GM12878 (cell line): Measurements from ENCODE around the gene TMEM109. TPM values are rescaled to one million over a fixed set of nuclear protein-coding genes. Genes with fewer than 3 reads are reported as not detected.

Experiments
- BCL11A ChIP-seq: IDR thresholded peaks from 2 replicates; pipeline ENCODE4 v1.6.1; 2011; ENCODE audit warnings: low read depth, low read length
- CBX5 ChIP-seq: sonication (generic); IDR thresholded peaks from 2 replicates; pipeline ENCODE4 v1.6.1; 2016; ENCODE audit warnings: low read depth, moderate library complexity, mild to moderate bottlenecking, inconsistent platforms
- TARDBP ChIP-seq: IDR thresholded peaks from 2 replicates; pipeline ENCODE4 v1.6.1; 2016; ENCODE audit warnings: borderline replicate concordance
- polyA plus RNA-seq, 11 experiments: library from polyadenylated mRNA; depleted of rRNA in 4 of 11; unstranded in 6 of 11; stranded (reverse) in 5 of 11; fragments of >200 nt; fragmentation: Nextera tagmentation in 4 of 11; fragmentation: Illumina TruSeq in 1 of 11; extraction: Ambion mirVana in 4 of 11; extraction: Trizol in 1 of 11; gene quantifications; 1 replicate in 1 of 11; 2 replicates in 10 of 11; pipeline versions ENCODE4 v1.2.1 to v1.2.3, GENCODE V29; 2011 to 2016; ENCODE audit warnings: inconsistent platforms in 2 of 11, missing spikeins in 2 of 11, low read depth in 1 of 11
- total RNA-seq, 4 experiments: library from RNA; depleted of rRNA in 3 of 4; stranded (reverse); fragments of >200 nt in 3 of 4; fragmentation: Illumina TruSeq in 1 of 4; extraction: Trizol in 1 of 4; gene quantifications; 2 replicates each; pipeline versions ENCODE4 v1.2.1 to v1.2.3, GENCODE V29; 2013 to 2021
- TF ChIP-seq, protein P1 (sequence below): fragments of 450-650 bp; IDR thresholded peaks from 2 replicates; pipeline ENCODE4 v1.6.1; 2017; ENCODE audit warnings: mild to moderate bottlenecking, moderate library complexity
- TF ChIP-seq, protein P2 (sequence below): fragments of 150-350 bp; IDR thresholded peaks from 2 replicates; pipeline ENCODE4 v1.6.1; 2016; ENCODE audit warnings: low read depth, low read length

The TMEM109 gene
- total and polyA plus RNA-seq, 10 of the 15 experiments (the other 5 are each of a cell fraction or from before 2014, with no cell fraction given), result 21.9 to 199 (median 85.2) TPM

- TF ChIP-seq, protein P1, sequence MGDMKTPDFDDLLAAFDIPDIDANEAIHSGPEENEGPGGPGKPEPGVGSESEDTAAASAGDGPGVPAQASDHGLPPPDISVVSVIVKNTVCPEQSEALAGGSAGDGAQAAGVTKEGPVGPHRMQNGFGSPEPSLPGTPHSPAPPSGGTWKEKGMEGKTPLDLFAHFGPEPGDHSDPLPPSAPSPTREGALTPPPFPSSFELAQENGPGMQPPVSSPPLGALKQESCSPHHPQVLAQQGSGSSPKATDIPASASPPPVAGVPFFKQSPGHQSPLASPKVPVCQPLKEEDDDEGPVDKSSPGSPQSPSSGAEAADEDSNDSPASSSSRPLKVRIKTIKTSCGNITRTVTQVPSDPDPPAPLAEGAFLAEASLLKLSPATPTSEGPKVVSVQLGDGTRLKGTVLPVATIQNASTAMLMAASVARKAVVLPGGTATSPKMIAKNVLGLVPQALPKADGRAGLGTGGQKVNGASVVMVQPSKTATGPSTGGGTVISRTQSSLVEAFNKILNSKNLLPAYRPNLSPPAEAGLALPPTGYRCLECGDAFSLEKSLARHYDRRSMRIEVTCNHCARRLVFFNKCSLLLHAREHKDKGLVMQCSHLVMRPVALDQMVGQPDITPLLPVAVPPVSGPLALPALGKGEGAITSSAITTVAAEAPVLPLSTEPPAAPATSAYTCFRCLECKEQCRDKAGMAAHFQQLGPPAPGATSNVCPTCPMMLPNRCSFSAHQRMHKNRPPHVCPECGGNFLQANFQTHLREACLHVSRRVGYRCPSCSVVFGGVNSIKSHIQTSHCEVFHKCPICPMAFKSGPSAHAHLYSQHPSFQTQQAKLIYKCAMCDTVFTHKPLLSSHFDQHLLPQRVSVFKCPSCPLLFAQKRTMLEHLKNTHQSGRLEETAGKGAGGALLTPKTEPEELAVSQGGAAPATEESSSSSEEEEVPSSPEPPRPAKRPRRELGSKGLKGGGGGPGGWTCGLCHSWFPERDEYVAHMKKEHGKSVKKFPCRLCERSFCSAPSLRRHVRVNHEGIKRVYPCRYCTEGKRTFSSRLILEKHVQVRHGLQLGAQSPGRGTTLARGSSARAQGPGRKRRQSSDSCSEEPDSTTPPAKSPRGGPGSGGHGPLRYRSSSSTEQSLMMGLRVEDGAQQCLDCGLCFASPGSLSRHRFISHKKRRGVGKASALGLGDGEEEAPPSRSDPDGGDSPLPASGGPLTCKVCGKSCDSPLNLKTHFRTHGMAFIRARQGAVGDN, result no peak
- TF ChIP-seq TARDBP, result no peak
- TF ChIP-seq, protein P2, sequence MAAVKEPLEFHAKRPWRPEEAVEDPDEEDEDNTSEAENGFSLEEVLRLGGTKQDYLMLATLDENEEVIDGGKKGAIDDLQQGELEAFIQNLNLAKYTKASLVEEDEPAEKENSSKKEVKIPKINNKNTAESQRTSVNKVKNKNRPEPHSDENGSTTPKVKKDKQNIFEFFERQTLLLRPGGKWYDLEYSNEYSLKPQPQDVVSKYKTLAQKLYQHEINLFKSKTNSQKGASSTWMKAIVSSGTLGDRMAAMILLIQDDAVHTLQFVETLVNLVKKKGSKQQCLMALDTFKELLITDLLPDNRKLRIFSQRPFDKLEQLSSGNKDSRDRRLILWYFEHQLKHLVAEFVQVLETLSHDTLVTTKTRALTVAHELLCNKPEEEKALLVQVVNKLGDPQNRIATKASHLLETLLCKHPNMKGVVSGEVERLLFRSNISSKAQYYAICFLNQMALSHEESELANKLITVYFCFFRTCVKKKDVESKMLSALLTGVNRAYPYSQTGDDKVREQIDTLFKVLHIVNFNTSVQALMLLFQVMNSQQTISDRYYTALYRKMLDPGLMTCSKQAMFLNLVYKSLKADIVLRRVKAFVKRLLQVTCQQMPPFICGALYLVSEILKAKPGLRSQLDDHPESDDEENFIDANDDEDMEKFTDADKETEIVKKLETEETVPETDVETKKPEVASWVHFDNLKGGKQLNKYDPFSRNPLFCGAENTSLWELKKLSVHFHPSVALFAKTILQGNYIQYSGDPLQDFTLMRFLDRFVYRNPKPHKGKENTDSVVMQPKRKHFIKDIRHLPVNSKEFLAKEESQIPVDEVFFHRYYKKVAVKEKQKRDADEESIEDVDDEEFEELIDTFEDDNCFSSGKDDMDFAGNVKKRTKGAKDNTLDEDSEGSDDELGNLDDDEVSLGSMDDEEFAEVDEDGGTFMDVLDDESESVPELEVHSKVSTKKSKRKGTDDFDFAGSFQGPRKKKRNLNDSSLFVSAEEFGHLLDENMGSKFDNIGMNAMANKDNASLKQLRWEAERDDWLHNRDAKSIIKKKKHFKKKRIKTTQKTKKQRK, result no peak
- TF ChIP-seq CBX5, result no peak
- TF ChIP-seq BCL11A, result no peak; the same call in 1 of the 2 replicates
These were observed 1.4 kb downstream of the TMEM109 start (continued) for GRCh38 chr11:60915248-60915914.
